SH-SY5Y (cell line): Measurements from ENCODE around the gene GSTK1.

ENCODE experiments used
- GATA2 ChIP-seq: IDR thresholded peaks from 2 replicates; pipeline ENCODE4 v1.6.1; 2011; ENCODE audit warnings: mild to moderate bottlenecking, low read depth, low read length
- GATA3 ChIP-seq: IDR thresholded peaks from 2 replicates; pipeline ENCODE4 v1.6.1; 2011; ENCODE audit warnings: low read depth, mild to moderate bottlenecking, low read length, moderate library complexity

GRCh38 chr7:143261901-143262300 is 1.3 kb upstream of the GSTK1 start:
- no peak for TF ChIP-seq GATA3
- TF ChIP-seq GATA2 = no peak
